AG04450 (cell line): ENCODE measurements around the gene CHRNA1. TPM values are rescaled to one million over a fixed set of nuclear protein-coding genes. Genes with fewer than 3 reads are reported as not detected.

Experiments
- CTCF ChIA-PET: fragments of 300-600, 350-600 bp; formaldehyde crosslinking; extraction: SDS; loops from one replicate; lab custom pipeline; 2022; ENCODE audit warnings: antibody characterized with exemption, inconsistent platforms; lab: Charles Lee
- POLR2A ChIA-PET: fragments of 350-600 bp; formaldehyde crosslinking; extraction: SDS; loops from one replicate; lab custom pipeline; 2021; ENCODE audit warnings: antibody characterized with exemption, inconsistent platforms; lab: Yijun Ruan, JAX
- DNase-seq: peaks from one replicate; pipeline ENCODE4 v3.0.0-alpha.2; 2011; ENCODE audit warnings: low read depth, low spot score
- H3K27ac ChIP-seq: one replicate; pipeline ENCODE4 v1.5.1; 2012; ENCODE audit warnings: low read depth, low read length, control low read depth
- H3K27me3 ChIP-seq: one replicate; pipeline ENCODE4 v1.6.0; 2012; ENCODE audit warnings: low read length; ENCODE audit not compliant: control insufficient read depth, insufficient read depth
- H3K4me3 ChIP-seq: 2 replicates; pipeline ENCODE4 v1.5.1; 2011; ENCODE audit warnings: mild to moderate bottlenecking, low read depth, low read length, control low read depth
- H3K9me3 ChIP-seq: 2 replicates; pipeline ENCODE4 v1.5.1; 2012; ENCODE audit warnings: low read length; ENCODE audit not compliant: control insufficient read depth, insufficient read depth
- CTCF ChIP-seq: IDR thresholded peaks from 2 replicates; pipeline ENCODE4 v1.5.1; 2011; ENCODE audit warnings: low read depth, low read length, control low read depth, inconsistent platforms
- polyA plus RNA-seq: library from polyadenylated mRNA; depleted of rRNA; stranded (reverse); fragments of >200 nt; gene quantifications from 2 replicates; pipeline ENCODE4 v1.2.3, GENCODE V29; 2011

The CHRNA1 gene
- polyA plus RNA-seq, 1 experiment = 2.7 TPM

GRCh38 chr2:174777347-174778084 lies 13.2 kb upstream of the CHRNA1 start:
- H3K4me3 ChIP-seq = no peak overlapping the region
- peaks cover 7% of the 10 kb centered on the region; the same call in 1 of the 2 replicates for H3K9me3 ChIP-seq
- H3K27me3 ChIP-seq = no peaks in the 10 kb centered on the region
- DNase-seq = no peak
- no peak for TF ChIP-seq CTCF
- ChIA-PET CTCF (interaction anchor here (0.7 to 3.0 kb wide), 5 partner anchors 13 to 207 kb away, joined by 3 to 17 read pairs (median 3); partner anchors contain the start of gene CHRNA1), POLR2A (interaction anchor here (1.0 kb wide), 1 partner anchor 58 kb away, joined by 5 read pairs; no protein-coding TSS in a partner anchor)
- H3K27ac ChIP-seq = peak overlapping the region; percentile 98

DNA sequence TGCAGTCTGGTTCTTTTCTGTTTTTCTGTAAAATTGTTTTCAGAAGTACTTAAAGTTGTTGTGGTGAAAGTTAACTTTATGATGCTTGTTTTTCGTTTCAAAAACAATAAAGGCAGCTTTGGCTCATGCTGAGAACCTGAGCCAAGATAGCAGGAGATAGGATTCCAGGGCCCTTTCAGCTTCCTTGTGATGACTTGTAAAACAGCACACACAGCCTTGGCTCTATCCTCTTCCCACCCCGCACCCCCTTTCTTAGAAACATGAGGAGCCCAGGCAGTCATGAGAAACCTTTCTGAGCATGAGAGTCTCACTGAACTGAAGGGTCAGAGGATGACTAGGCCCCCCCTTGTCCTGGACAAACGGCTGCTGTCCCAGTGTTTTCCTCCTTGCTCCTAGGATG lies 12.4 kb upstream of the CHRNA1 start:
- ChIA-PET POLR2A (no interaction called here), CTCF (interaction anchor here (3.0 to 8.9 kb wide), 2 partner anchors 208 to 211 kb away, joined by 17 to 383 read pairs; no protein-coding TSS in a partner anchor)
- Histone ChIP-seq H3K27ac (no peak overlapping the region), H3K27me3 (no peaks in the 10 kb centered on the region), H3K4me3 (no peak overlapping the region), H3K9me3 (peaks cover 3% of the 10 kb centered on the region; the same call in 1 of the 2 replicates)
- no peak for DNase-seq
- TF ChIP-seq CTCF = no peak

DNA sequence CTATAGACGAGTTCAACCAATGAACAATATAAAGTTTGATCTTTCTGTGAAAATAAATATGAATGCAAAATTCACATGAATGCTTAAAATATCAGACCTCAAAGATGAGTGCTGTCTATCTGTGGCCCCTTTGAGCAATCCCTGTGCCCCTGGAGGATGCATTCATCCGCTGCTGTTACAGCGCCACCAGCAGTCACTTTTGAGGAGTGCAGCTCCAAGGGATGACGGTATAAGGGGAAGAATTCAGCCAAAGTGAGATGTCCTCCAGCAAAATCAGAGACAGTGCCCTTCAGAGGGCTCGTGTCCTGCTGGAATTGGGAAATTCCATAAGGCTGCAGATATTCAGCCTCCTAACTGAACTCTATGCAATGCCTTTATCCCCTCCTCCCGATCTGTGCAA lies 12.0 kb upstream of the CHRNA1 start:
- no peaks in the 10 kb centered on the region for H3K27me3 ChIP-seq
- no peak overlapping the region for H3K27ac ChIP-seq
- POLR2A ChIA-PET = no interaction called here
- no peak for DNase-seq
- H3K9me3 ChIP-seq = peaks cover 3% of the 10 kb centered on the region; the same call in 1 of the 2 replicates
- CTCF ChIA-PET = interaction anchor here (8.9 kb wide), 1 partner anchor 211 kb away, joined by 383 read pairs; no protein-coding TSS in a partner anchor
- no peak overlapping the region for H3K4me3 ChIP-seq
- peak; percentile 36; the same call in 1 of the 2 replicates for TF ChIP-seq CTCF

DNA sequence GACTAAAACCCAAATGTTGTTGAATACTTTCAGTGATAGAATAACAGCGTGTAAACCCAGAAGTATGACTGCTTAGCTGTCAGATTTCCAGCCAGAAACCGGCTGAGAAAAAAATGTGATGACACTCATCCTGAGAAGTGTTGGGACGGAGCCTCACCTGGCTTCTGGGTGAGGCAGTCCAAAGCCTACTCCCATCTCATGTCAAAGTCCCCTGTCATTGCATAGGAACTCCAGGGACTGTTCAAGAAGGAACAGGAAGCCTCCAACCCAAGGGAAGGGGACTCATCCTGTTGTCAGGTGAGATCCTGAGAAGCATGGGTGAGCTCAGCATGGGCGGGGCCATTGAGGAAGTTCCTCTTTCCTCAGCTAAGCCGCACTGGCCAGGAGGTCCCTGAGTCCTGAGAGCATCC lies 11.3 kb upstream of the CHRNA1 start:
- ChIA-PET POLR2A (no interaction called here), CTCF (interaction anchor here (8.9 kb wide), 1 partner anchor 212 kb away, joined by 383 read pairs; no protein-coding TSS in a partner anchor)
- no peak overlapping the region for H3K4me3 ChIP-seq
- DNase-seq = no peak
- H3K9me3 ChIP-seq = no peaks in the 10 kb centered on the region
- no peak for TF ChIP-seq CTCF
- peak overlapping the region; percentile 40 for H3K27ac ChIP-seq
- no peaks in the 10 kb centered on the region for H3K27me3 ChIP-seq

DNA sequence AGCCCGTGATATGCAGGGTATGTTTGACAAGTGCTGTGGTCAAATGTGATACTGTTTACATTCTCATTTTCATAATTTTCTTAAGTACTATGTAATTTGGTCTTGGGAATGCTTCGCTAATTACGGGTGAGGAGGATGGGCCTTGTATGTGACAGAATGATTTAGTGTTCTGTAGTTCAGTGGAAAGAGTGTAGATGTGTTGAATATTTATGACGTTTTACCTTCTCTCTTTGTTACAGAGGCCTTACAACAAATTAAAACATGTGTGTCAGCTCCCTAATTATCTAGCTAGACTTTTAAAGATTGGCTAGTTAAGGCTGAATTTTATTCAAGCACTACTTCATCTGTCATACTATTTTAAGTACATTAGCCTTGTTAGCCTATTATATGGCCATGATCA lies 10.6 kb upstream of the CHRNA1 start:
- H3K27ac ChIP-seq = no peak overlapping the region
- H3K4me3 ChIP-seq = no peak overlapping the region
- ChIA-PET CTCF (interaction anchor here (1.0 to 8.9 kb wide), 3 partner anchors 12 to 213 kb away, joined by 4 to 383 read pairs (median 5); no protein-coding TSS in a partner anchor), POLR2A (no interaction called here)
- H3K9me3 ChIP-seq = no peaks in the 10 kb centered on the region
- no peaks in the 10 kb centered on the region for H3K27me3 ChIP-seq
- no peak for TF ChIP-seq CTCF
- DNase-seq = no peak
